Caco-2 (cell line): ENCODE results near the gene SLC25A33. TPM values are rescaled to one million over a fixed set of nuclear protein-coding genes. Genes with fewer than 3 reads are reported as not detected.

Source experiments
- BruUV-seq: library from RNA; stranded (reverse); fragments of 400-500 nt; replicated peaks from 2 replicates; lab custom pipeline; 2021; lab: Mats Ljungman, UMichigan
- CTCF ChIA-PET: fragments of 300-600 bp; sonication (Branson Sonifier 250); formaldehyde crosslinking; loops from one replicate; lab custom pipeline; 2022; ENCODE audit warnings: antibody characterized with exemption; lab: Charles Lee
- POLR2A ChIA-PET: fragments of 300-600 bp; sonication (Branson Sonifier 250); formaldehyde crosslinking; loops from one replicate; lab custom pipeline; 2022; ENCODE audit warnings: antibody characterized with exemption; lab: Charles Lee
- DNase-seq, 2 experiments: peaks; one replicate each; pipeline versions ENCODE4 v3.0.0 to v3.0.0-alpha.2; 2020 to 2022
- H3K27me3 ChIP-seq: replicated peaks from 2 replicates; pipeline ENCODE4 v1.6.0; 2011; ENCODE audit warnings: low read length; ENCODE audit not compliant: control insufficient read depth, insufficient read depth
- H3K36me3 ChIP-seq: 2 replicates; pipeline ENCODE4 v1.5.1; 2011; ENCODE audit warnings: low read length; ENCODE audit not compliant: control insufficient read depth, insufficient read depth
- H3K4me1 ChIP-seq: fragments of 250-450 bp; sonication (Bioruptor Pico); 2 replicates; pipeline ENCODE4 v1.5.1; 2020; ENCODE audit warnings: mild to moderate bottlenecking
- H3K4me3 ChIP-seq: 2 replicates; pipeline ENCODE4 v1.5.1; 2011; ENCODE audit warnings: low read depth, mild to moderate bottlenecking, control low read depth, low read length
- H3K9me3 ChIP-seq: fragments of 250-450 bp; sonication (Bioruptor Pico); 2 replicates; pipeline ENCODE4 v1.5.1; 2020; ENCODE audit warnings: mild to moderate bottlenecking, moderate library complexity
- H3K27ac Mint-ChIP-seq: one replicate; pipeline ENCODE4 v1.8.0; 2022; ENCODE audit warnings: mixed read lengths; ENCODE audit not compliant: unreplicated experiment
- H3K27me3 Mint-ChIP-seq: one replicate; pipeline ENCODE4 v1.8.0; 2022; ENCODE audit warnings: mixed read lengths; ENCODE audit not compliant: insufficient read depth, unreplicated experiment
- H3K36me3 Mint-ChIP-seq: one replicate; pipeline ENCODE4 v1.8.0; 2022; ENCODE audit warnings: mild to moderate bottlenecking, mixed read lengths; ENCODE audit not compliant: insufficient read depth, unreplicated experiment
- H3K4me1 Mint-ChIP-seq: one replicate; pipeline ENCODE4 v1.8.0; 2022; ENCODE audit warnings: low read depth, mixed read lengths; ENCODE audit not compliant: unreplicated experiment
- H3K4me3 Mint-ChIP-seq: one replicate; pipeline ENCODE4 v1.8.0; 2022; ENCODE audit warnings: mild to moderate bottlenecking, moderate library complexity, mixed read lengths; ENCODE audit not compliant: unreplicated experiment
- H3K9me3 Mint-ChIP-seq: one replicate; pipeline ENCODE4 v1.8.0; 2022; ENCODE audit warnings: mixed read lengths; ENCODE audit not compliant: unreplicated experiment
- intact Hi-C: fragments of 100-400 bp; cut with micrococcal nuclease; formaldehyde crosslinking; loops from one replicate; pipeline ENCODE4 v1.10.0; 2022; ENCODE audit not compliant: unreplicated experiment
- total RNA-seq: library from RNA; stranded (reverse); gene quantifications from 2 replicates; pipeline ENCODE4 v1.2.3, GENCODE V29; 2022
- TF ChIP-seq, protein P1 (sequence below), 2 experiments: fragments of 200-600 bp in 1 of 2; IDR thresholded peaks; 1 replicate in 1 of 2; 2 replicates in 1 of 2; pipeline versions ENCODE4 v1.5.1 to v1.8.0; 2011 to 2022; ENCODE audit warnings: antibody characterized with exemption in 1 of 2, control low read depth in 1 of 2, inconsistent platforms in 1 of 2, low read depth in 1 of 2, low read length in 1 of 2, mild to moderate bottlenecking in 1 of 2, moderate library complexity in 1 of 2; ENCODE audit not compliant: insufficient read depth in 1 of 2, severe bottlenecking in 1 of 2, unreplicated experiment in 1 of 2

SLC25A33 gene
- total RNA-seq, 1 experiment from 2014 or later, result 11.2 TPM

DNA sequence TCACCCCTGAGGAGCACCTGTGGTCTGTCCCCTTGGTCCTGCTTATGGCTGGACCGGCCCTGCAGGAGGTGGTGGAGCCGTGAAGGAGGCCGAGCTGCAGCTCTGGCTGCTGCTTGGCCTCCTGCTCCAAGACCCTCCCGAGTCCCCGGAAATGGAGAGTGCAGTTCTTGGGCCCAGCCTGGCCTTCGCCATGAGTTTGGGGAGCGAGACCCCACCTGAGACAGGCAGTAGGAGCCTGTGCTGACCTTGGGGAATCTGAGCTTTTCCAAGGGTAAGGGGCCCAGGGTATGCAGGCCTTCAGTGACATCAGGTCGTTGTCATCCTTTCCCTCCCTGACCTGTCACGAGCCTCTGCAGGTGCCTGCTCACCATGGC lies 63.5 kb downstream of the SLC25A33 start:
- Mint-ChIP-seq H3K36me3 (peaks cover 13% of the 10 kb centered on the region), H3K27ac (no peak overlapping the region), H3K4me1 (no peaks in the 10 kb centered on the region), H3K9me3 (no peaks in the 10 kb centered on the region), H3K4me3 (no peak overlapping the region), H3K27me3 (no peaks in the 10 kb centered on the region)
- intact Hi-C loops, result no loop called here
- no peaks in the 10 kb centered on the region for H3K4me1 ChIP-seq
- H3K4me3 ChIP-seq, result no peak overlapping the region
- no peak for DNase-seq
- BruUV-seq, result no TSS peak
- no peaks in the 10 kb centered on the region for H3K27me3 ChIP-seq
- H3K9me3 ChIP-seq, result no peaks in the 10 kb centered on the region
- ChIA-PET CTCF (no interaction called here), POLR2A (no interaction called here)
- H3K36me3 ChIP-seq, result no peaks in the 10 kb centered on the region
- TF ChIP-seq, protein P1, sequence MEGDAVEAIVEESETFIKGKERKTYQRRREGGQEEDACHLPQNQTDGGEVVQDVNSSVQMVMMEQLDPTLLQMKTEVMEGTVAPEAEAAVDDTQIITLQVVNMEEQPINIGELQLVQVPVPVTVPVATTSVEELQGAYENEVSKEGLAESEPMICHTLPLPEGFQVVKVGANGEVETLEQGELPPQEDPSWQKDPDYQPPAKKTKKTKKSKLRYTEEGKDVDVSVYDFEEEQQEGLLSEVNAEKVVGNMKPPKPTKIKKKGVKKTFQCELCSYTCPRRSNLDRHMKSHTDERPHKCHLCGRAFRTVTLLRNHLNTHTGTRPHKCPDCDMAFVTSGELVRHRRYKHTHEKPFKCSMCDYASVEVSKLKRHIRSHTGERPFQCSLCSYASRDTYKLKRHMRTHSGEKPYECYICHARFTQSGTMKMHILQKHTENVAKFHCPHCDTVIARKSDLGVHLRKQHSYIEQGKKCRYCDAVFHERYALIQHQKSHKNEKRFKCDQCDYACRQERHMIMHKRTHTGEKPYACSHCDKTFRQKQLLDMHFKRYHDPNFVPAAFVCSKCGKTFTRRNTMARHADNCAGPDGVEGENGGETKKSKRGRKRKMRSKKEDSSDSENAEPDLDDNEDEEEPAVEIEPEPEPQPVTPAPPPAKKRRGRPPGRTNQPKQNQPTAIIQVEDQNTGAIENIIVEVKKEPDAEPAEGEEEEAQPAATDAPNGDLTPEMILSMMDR (IDR thresholded peaks at IDR 0.05; ENCODE audit: insufficient read depth in 1 of 2, low read depth in 1 of 2, low read length in 1 of 2, severe bottlenecking in 1 of 2, unreplicated experiment in 1 of 2), result no peak

DNA sequence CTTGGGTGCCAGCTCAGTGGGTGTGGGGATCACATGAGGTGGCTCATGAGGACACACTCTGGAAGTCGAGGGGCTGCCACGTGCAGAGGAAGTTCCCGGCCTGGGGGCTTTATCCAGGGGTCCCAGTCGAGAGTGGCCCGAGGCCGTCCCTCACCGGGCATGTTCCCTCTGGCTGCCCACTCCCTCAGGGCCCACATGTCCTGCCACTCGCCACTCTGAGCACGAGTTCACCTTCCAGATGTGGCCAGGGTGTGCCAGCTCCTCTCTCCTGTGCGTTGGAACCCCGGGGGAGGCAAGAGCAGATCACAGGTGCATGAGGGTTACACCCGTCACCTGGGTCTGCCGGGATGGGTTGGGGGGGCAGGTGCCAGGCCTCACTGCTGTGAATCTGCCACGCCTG lies 64.0 kb downstream of the SLC25A33 start:
- CTCF ChIA-PET, result interaction anchor here (0.6 kb wide), 1 partner anchor 444 kb away, joined by 3 read pairs; no protein-coding TSS in a partner anchor
- TF ChIP-seq, protein P1 (IDR thresholded peaks at IDR 0.05; ENCODE audit: insufficient read depth in 1 of 2, low read depth in 1 of 2, low read length in 1 of 2, severe bottlenecking in 1 of 2, unreplicated experiment in 1 of 2), result no peak

DNA sequence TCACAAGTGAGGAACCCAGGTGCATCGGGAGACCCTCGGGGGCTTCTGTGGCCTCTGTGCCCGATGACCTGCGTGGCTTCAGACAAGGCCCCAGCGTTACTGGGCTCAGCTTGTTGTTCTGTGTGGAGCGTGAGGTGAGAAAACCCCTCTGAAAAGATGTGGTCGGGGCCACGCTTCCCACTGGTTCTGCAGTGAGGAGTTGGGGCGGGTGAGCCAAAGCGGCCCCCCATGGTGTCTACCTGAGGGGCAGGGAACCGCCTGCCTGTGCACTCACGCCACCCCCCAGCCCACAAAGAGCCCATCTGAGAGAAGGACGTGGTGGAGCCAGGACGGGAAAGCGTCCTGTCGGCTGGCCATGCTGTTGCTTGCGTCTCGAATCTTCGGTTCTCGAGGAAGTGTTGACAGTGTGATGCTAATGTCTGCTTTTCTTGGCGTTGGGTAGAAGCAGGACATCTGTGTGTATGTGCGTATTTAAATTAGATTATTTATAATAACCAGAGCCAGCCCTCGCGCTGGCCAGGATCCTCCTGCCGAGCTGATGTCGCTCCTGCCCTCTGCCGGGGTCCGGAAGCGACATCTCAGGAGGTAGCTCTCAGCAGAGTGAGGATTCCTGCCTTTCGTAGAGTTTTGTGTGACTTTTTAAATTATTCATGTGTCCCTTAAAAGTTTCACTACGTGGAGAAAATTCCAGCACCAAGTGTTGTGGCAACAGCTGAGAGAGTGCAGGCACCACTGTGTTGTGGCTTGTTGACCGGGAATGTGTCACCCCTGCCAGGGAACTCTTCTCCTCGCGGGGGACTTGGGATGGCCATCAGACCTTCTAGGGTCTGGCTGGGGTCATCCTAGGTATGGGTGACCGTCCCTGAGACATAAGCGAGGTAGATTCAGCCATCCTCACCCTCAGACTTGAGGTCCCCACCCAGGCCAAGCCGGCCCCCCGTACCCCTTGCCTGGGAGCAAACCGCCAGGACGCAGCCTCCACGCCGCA lies 64.8 kb downstream of the SLC25A33 start:
- CTCF ChIA-PET, result interaction anchor here (0.6 kb wide), 1 partner anchor 444 kb away, joined by 3 read pairs; no protein-coding TSS in a partner anchor
- H3K27ac Mint-ChIP-seq, result no peak overlapping the region

More for the DNA sequence above, 64.0 kb downstream of the SLC25A33 start:
- POLR2A ChIA-PET, result no interaction called here
- Mint-ChIP-seq H3K27ac (no peak overlapping the region), H3K9me3 (no peaks in the 10 kb centered on the region), H3K4me3 (no peak overlapping the region), H3K36me3 (peaks cover 9% of the 10 kb centered on the region), H3K4me1 (no peaks in the 10 kb centered on the region), H3K27me3 (no peaks in the 10 kb centered on the region)
- Histone ChIP-seq H3K9me3 (no peaks in the 10 kb centered on the region), H3K36me3 (no peaks in the 10 kb centered on the region), H3K4me1 (no peaks in the 10 kb centered on the region), H3K4me3 (no peak overlapping the region), H3K27me3 (no peaks in the 10 kb centered on the region)
- no TSS peak for BruUV-seq
- DNase-seq, result no peak
- intact Hi-C loops, result no loop called here

More for the DNA sequence above, 64.8 kb downstream of the SLC25A33 start:
- no peaks in the 10 kb centered on the region for H3K27me3 Mint-ChIP-seq
- Histone ChIP-seq H3K27me3 (no peaks in the 10 kb centered on the region), H3K36me3 (no peaks in the 10 kb centered on the region), H3K9me3 (no peaks in the 10 kb centered on the region), H3K4me3 (no peak overlapping the region), H3K4me1 (no peaks in the 10 kb centered on the region)
- peaks cover 7% of the 10 kb centered on the region for H3K36me3 Mint-ChIP-seq
- H3K9me3 Mint-ChIP-seq, result no peaks in the 10 kb centered on the region
- DNase-seq, result no peak
- POLR2A ChIA-PET, result no interaction called here
- intact Hi-C loops, result no loop called here
- TF ChIP-seq, protein P1 (IDR thresholded peaks at IDR 0.05; ENCODE audit: insufficient read depth in 1 of 2, low read depth in 1 of 2, low read length in 1 of 2, severe bottlenecking in 1 of 2, unreplicated experiment in 1 of 2), result no peak
- H3K4me1 Mint-ChIP-seq, result no peaks in the 10 kb centered on the region
- no TSS peak for BruUV-seq
- H3K4me3 Mint-ChIP-seq, result no peak overlapping the region
